ENCODE data around the gene FOXS1.
A peak's percentile ranks its signal among the peaks of the same experiment; 100 is the strongest.

FOXS1 gene

GRCh38 chr20:31845300-31845863, at the start of gene FOXS1:
FOXS1 (minus strand) TSS chr20:31845604; CDS start chr20:31845542, 62 bp downstream.
- no peak within 1 kb of the TSS for H3K4me3 ChIP-seq (ENCODE audit: low read length)
- no peak within 1 kb of the TSS for H3K9ac ChIP-seq (ENCODE audit: low read length)
- no peak for DNase-seq (ENCODE audit: low read depth)
- H3K27me3 ChIP-seq (replicated peaks; ENCODE audit: control insufficient read depth, insufficient read depth, low read length), result peaks cover 56% of the 10 kb centered on the region
- H3K9me3 ChIP-seq (ENCODE audit: control insufficient read depth, low read length), result no peaks in the 10 kb centered on the region
- H3K36me3 ChIP-seq (ENCODE audit: control insufficient read depth, insufficient read depth, low read length, severe bottlenecking), result no peaks in the 10 kb centered on the region
- H3K4me1 ChIP-seq (ENCODE audit: control insufficient read depth, insufficient read depth, low read length), result peaks cover 17% of the 10 kb centered on the region

DNA sequence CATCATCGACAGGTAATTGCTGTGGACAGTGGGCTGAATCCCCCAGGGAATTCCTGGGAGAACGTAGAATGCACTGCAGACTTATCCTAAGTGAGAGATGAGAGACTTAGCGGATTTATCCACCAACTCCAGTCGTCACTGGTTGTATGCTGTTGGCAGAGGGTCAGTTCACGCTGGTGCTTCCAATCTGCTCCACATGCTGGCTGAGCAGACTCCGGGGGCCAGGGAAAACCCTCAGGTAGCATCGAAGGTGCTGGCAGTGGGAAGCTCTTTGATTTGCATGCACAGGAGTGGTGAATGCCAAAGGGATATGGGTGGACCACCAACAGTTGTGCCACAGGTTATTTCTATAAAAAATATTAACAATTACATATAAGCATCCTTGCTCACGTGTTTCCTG, 45.2 kb upstream of the FOXS1 start:
- Histone ChIP-seq H3K36me3 (ENCODE audit: control insufficient read depth, insufficient read depth, low read length, severe bottlenecking) (no peaks in the 10 kb centered on the region), H3K27me3 (replicated peaks; ENCODE audit: control insufficient read depth, insufficient read depth, low read length) (peaks cover 15% of the 10 kb centered on the region), H3K9me3 (ENCODE audit: control insufficient read depth, low read length) (no peaks in the 10 kb centered on the region), H3K4me3 (ENCODE audit: low read length) (no peak overlapping the region), H3K9ac (ENCODE audit: low read length) (no peak overlapping the region), H3K4me1 (ENCODE audit: control insufficient read depth, insufficient read depth, low read length) (peaks cover 11% of the 10 kb centered on the region)
- no peak for DNase-seq (ENCODE audit: low read depth)

DNA sequence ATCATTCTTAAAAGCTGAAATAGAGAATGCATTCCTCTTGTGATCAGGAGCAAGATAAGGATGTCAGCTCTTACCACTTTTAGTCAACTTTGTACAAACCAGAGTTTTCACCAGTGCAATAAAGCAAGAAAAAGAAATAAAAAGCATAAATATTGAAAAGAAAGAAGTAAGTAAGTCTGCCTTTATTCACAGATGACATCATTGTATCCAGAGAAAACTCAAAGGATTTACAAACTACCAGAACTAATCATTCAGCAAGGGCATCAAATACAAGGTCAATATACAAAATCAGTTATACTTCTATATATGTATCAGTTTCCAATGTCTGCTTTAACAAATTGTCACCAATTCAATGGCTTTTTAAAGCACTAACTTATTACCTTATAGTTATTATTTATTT, 38.4 kb upstream of the FOXS1 start:
- no peaks in the 10 kb centered on the region for H3K9me3 ChIP-seq (ENCODE audit: control insufficient read depth, low read length)
- H3K4me1 ChIP-seq (ENCODE audit: control insufficient read depth, insufficient read depth, low read length), result peaks cover 5% of the 10 kb centered on the region
- no peak overlapping the region for H3K4me3 ChIP-seq (ENCODE audit: low read length)
- H3K27me3 ChIP-seq (replicated peaks; ENCODE audit: control insufficient read depth, insufficient read depth, low read length), result peaks cover 5% of the 10 kb centered on the region
- no peak for DNase-seq (ENCODE audit: low read depth)
- no peak overlapping the region for H3K9ac ChIP-seq (ENCODE audit: low read length)
- no peaks in the 10 kb centered on the region for H3K36me3 ChIP-seq (ENCODE audit: control insufficient read depth, insufficient read depth, low read length, severe bottlenecking)

- Histone ChIP-seq H3K27me3 (replicated peaks; ENCODE audit: control insufficient read depth, insufficient read depth, low read length) (peaks cover 2% of the 10 kb centered on the region), H3K4me1 (ENCODE audit: control insufficient read depth, insufficient read depth, low read length) (peaks cover 5% of the 10 kb centered on the region), H3K4me3 (ENCODE audit: low read length) (no peak overlapping the region), H3K36me3 (ENCODE audit: control insufficient read depth, insufficient read depth, low read length, severe bottlenecking) (no peaks in the 10 kb centered on the region), H3K9ac (ENCODE audit: low read length) (no peak overlapping the region), H3K9me3 (ENCODE audit: control insufficient read depth, low read length) (peaks cover 3% of the 10 kb centered on the region)
- DNase-seq (ENCODE audit: low read depth), result no peak
These were observed 36.5 kb upstream of the FOXS1 start for GRCh38 chr20:31881945-31882344.

DNA sequence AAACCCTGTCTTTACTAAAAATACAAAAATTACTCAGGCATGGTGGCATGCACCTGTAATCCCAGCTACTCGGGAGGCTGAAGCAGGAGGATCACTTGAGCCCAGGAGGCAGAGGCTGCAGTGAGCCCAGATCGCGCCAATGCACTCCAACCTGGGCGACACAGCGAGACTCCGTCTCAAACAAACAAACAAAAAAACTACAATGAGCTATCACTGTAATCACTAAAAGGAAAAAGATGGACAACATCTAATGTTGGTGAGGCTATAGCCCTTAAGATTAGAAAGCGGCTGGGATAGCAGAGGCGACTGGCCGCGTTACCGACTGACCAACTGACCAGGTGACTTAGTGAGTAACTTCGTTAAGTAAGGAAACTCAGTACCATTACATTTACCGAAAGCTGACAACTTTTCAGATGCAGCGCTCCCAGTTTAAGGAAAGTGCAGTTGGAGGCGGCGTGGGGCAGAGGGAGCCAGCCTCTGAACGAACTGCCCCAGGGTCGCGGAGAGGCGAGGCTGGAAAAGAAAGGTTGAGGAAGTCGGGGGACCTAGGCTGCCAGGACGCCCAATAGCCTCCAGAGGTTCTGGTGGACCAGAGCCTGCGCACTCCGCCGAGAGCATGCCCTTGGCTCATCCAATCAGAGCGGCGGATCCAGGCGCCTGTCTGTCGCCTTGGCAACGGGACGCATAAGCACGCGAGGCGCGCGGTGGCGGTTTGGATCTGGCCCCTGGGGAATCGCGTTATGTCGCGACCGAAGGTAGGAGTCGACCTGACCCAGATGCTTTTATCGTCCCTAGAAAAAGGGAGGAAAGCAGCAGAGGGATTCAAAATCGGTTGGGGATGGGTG, 34.0 kb upstream of the FOXS1 start:
- peak; percentile 99 for DNase-seq (ENCODE audit: low read depth)

GRCh38 chr20:31877684-31878083, 32.3 kb upstream of the FOXS1 start:
- DNase-seq (ENCODE audit: low read depth), result no peak
- peaks cover 5% of the 10 kb centered on the region for H3K4me1 ChIP-seq (ENCODE audit: control insufficient read depth, insufficient read depth, low read length)
- peaks cover 3% of the 10 kb centered on the region for H3K9me3 ChIP-seq (ENCODE audit: control insufficient read depth, low read length)
- H3K4me3 ChIP-seq (ENCODE audit: low read length), result no peak overlapping the region
- no peak overlapping the region for H3K9ac ChIP-seq (ENCODE audit: low read length)
- H3K27me3 ChIP-seq (replicated peaks; ENCODE audit: control insufficient read depth, insufficient read depth, low read length), result peaks cover 6% of the 10 kb centered on the region
- H3K36me3 ChIP-seq (ENCODE audit: control insufficient read depth, insufficient read depth, low read length, severe bottlenecking), result no peaks in the 10 kb centered on the region

More for the DNA sequence above, 34.0 kb upstream of the FOXS1 start:
- Histone ChIP-seq H3K4me3 (ENCODE audit: low read length) (peak overlapping the region; percentile 93), H3K4me1 (ENCODE audit: control insufficient read depth, insufficient read depth, low read length) (peaks cover 5% of the 10 kb centered on the region), H3K9ac (ENCODE audit: low read length) (peak overlapping the region; percentile 83), H3K27me3 (replicated peaks; ENCODE audit: control insufficient read depth, insufficient read depth, low read length) (no peaks in the 10 kb centered on the region), H3K36me3 (ENCODE audit: control insufficient read depth, insufficient read depth, low read length, severe bottlenecking) (no peaks in the 10 kb centered on the region), H3K9me3 (ENCODE audit: control insufficient read depth, low read length) (peaks cover 3% of the 10 kb centered on the region)

GRCh38 chr20:31875671-31876070, 30.3 kb upstream of the FOXS1 start:
- no peak overlapping the region for H3K9ac ChIP-seq (ENCODE audit: low read length)
- H3K4me1 ChIP-seq (ENCODE audit: control insufficient read depth, insufficient read depth, low read length), result peaks cover 5% of the 10 kb centered on the region
- DNase-seq (ENCODE audit: low read depth), result no peak
- no peak overlapping the region for H3K4me3 ChIP-seq (ENCODE audit: low read length)
- H3K9me3 ChIP-seq (ENCODE audit: control insufficient read depth, low read length), result peaks cover 3% of the 10 kb centered on the region
- H3K36me3 ChIP-seq (ENCODE audit: control insufficient read depth, insufficient read depth, low read length, severe bottlenecking), result no peaks in the 10 kb centered on the region
- peaks cover 25% of the 10 kb centered on the region for H3K27me3 ChIP-seq (replicated peaks; ENCODE audit: control insufficient read depth, insufficient read depth, low read length)

GRCh38 chr20:31872406-31872805, 27.0 kb upstream of the FOXS1 start:
- Histone ChIP-seq H3K9ac (ENCODE audit: low read length) (no peak overlapping the region), H3K36me3 (ENCODE audit: control insufficient read depth, insufficient read depth, low read length, severe bottlenecking) (no peaks in the 10 kb centered on the region)
- DNase-seq (ENCODE audit: low read depth), result no peak

GRCh38 chr20:31871618-31871954, 26.2 kb upstream of the FOXS1 start:
- Histone ChIP-seq H3K9me3 (ENCODE audit: control insufficient read depth, low read length) (no peaks in the 10 kb centered on the region), H3K4me1 (ENCODE audit: control insufficient read depth, insufficient read depth, low read length) (no peaks in the 10 kb centered on the region), H3K36me3 (ENCODE audit: control insufficient read depth, insufficient read depth, low read length, severe bottlenecking) (no peaks in the 10 kb centered on the region), H3K4me3 (ENCODE audit: low read length) (no peak overlapping the region), H3K9ac (ENCODE audit: low read length) (no peak overlapping the region), H3K27me3 (replicated peaks; ENCODE audit: control insufficient read depth, insufficient read depth, low read length) (peaks cover 38% of the 10 kb centered on the region)
- DNase-seq (ENCODE audit: low read depth), result no peak

More at GRCh38 chr20:31872406-31872805, 27.0 kb upstream of the FOXS1 start:
- H3K4me3 ChIP-seq (ENCODE audit: low read length), result no peak overlapping the region
- no peaks in the 10 kb centered on the region for H3K4me1 ChIP-seq (ENCODE audit: control insufficient read depth, insufficient read depth, low read length)
- no peaks in the 10 kb centered on the region for H3K9me3 ChIP-seq (ENCODE audit: control insufficient read depth, low read length)
- H3K27me3 ChIP-seq (replicated peaks; ENCODE audit: control insufficient read depth, insufficient read depth, low read length), result peaks cover 38% of the 10 kb centered on the region

GRCh38 chr20:31870726-31871617, 25.6 kb upstream of the FOXS1 start:
- peak overlapping the region; percentile 78 for H3K4me3 ChIP-seq (ENCODE audit: low read length)
- no peaks in the 10 kb centered on the region for H3K4me1 ChIP-seq (ENCODE audit: control insufficient read depth, insufficient read depth, low read length)
- H3K27me3 ChIP-seq (replicated peaks; ENCODE audit: control insufficient read depth, insufficient read depth, low read length), result peaks cover 44% of the 10 kb centered on the region
- no peaks in the 10 kb centered on the region for H3K36me3 ChIP-seq (ENCODE audit: control insufficient read depth, insufficient read depth, low read length, severe bottlenecking)
- DNase-seq (ENCODE audit: low read depth), result no peak
- no peaks in the 10 kb centered on the region for H3K9me3 ChIP-seq (ENCODE audit: control insufficient read depth, low read length)
- no peak overlapping the region for H3K9ac ChIP-seq (ENCODE audit: low read length)
